GM12878 (cell line): Measurements from ENCODE around the gene SCD5. TPM values are rescaled to one million over a fixed set of nuclear protein-coding genes. Genes with fewer than 3 reads are reported as not detected.

Experiments
- ATAC-seq: fragments of 200-7000 bp; cut with Tn5 transposase; 3 replicates; pipeline ENCODE4 v1.9.1; 2020; ENCODE audit warnings: mild to moderate bottlenecking, moderate library complexity
- BruUV-seq: library from RNA; stranded (reverse); fragments of 400-500 nt; replicated peaks from 2 replicates; lab custom pipeline; 2021; lab: Mats Ljungman, UMichigan
- CTCF ChIA-PET: fragments of 300-600 bp; sonication (Branson Sonifier 250); formaldehyde crosslinking; extraction: SDS; loops from one replicate; lab custom pipeline; 2021; ENCODE audit warnings: inconsistent platforms; lab: Yijun Ruan, JAX
- POLR2A ChIA-PET: fragments of 350-600 bp; formaldehyde crosslinking; extraction: SDS; loops from one replicate; lab custom pipeline; 2021; ENCODE audit warnings: inconsistent platforms; lab: Charles Lee
- RAD21 ChIA-PET: fragments of 300-600 bp; sonication (Branson Sonifier 250); formaldehyde crosslinking; loops from one replicate; lab custom pipeline; 2023; ENCODE audit warnings: antibody characterized with exemption; ENCODE audit not compliant: unreplicated experiment; lab: Charles Lee
- SMC1A ChIA-PET: fragments of 300-600 bp; sonication (Branson Sonifier 250); formaldehyde crosslinking; loops from one replicate; lab custom pipeline; 2023; ENCODE audit not compliant: unreplicated experiment, uncharacterized antibody; lab: Charles Lee
- DNase-seq: peaks from one replicate; pipeline ENCODE4 v3.0.0-alpha.2; 2011; ENCODE audit warnings: low read depth, low spot score
- FAIRE-seq: peaks from 3 replicates; lab custom pipeline; 2011; peaks lifted over from hg19 to GRCh38; lab: Jason Lieb, UNC
- H2AFZ ChIP-seq: 2 replicates; pipeline ENCODE4 v1.6.0; 2011; ENCODE audit warnings: low read depth, low read length, control low read depth; ENCODE audit not compliant: control insufficient read depth
- H3K27ac ChIP-seq: 2 replicates; pipeline ENCODE4 v1.5.1; 2011; ENCODE audit warnings: control low read depth; ENCODE audit not compliant: control insufficient read depth, insufficient read depth
- H3K27me3 ChIP-seq, 2 experiments: replicated peaks in 1 of 2; 2 replicates each; pipeline versions ENCODE4 v1.6.0 to v1.6.1; 2011; ENCODE audit warnings: low read length in 1 of 2; ENCODE audit not compliant: control insufficient read depth in 2 of 2, insufficient read depth in 2 of 2
- H3K36me3 ChIP-seq, 2 experiments: 2 replicates each; pipeline ENCODE4 v1.5.1; 2011; ENCODE audit warnings: low read length in 1 of 2; ENCODE audit not compliant: control insufficient read depth in 2 of 2, insufficient read depth in 2 of 2
- H3K4me1 ChIP-seq: 2 replicates; pipeline ENCODE4 v1.6.1; 2011; ENCODE audit warnings: mild to moderate bottlenecking, low read length, moderate library complexity, mixed read lengths; ENCODE audit not compliant: control insufficient read depth, insufficient read depth
- H3K4me2 ChIP-seq: 2 replicates; pipeline ENCODE4 v1.6.0; 2011; ENCODE audit warnings: control low read depth; ENCODE audit not compliant: control insufficient read depth, insufficient read depth
- H3K4me3 ChIP-seq: fragments of 200-600 bp; sonication (generic); 2 replicates; pipeline ENCODE4 v1.5.1; 2016
- H3K79me2 ChIP-seq: 2 replicates; pipeline ENCODE4 v1.6.0; 2011; ENCODE audit warnings: low read length; ENCODE audit not compliant: control insufficient read depth, insufficient read depth
- H3K9ac ChIP-seq: 2 replicates; pipeline ENCODE4 v1.8.0; 2011; ENCODE audit warnings: low read length, control low read depth, mixed read lengths; ENCODE audit not compliant: control insufficient read depth, insufficient read depth
- H3K9me3 ChIP-seq: replicated peaks from 3 replicates; pipeline ENCODE4 v1.5.1; 2011; ENCODE audit warnings: mild to moderate bottlenecking, low read length; ENCODE audit not compliant: control insufficient read depth, insufficient read depth
- H4K20me1 ChIP-seq: 2 replicates; pipeline ENCODE4 v1.6.0; 2011; ENCODE audit not compliant: control insufficient read depth, insufficient read depth
- BMI1 ChIP-seq: fragments of 450-650 bp; IDR thresholded peaks from 2 replicates; pipeline ENCODE4 v1.6.1; 2016; ENCODE audit warnings: mild to moderate bottlenecking, moderate library complexity, borderline replicate concordance
- CBFB ChIP-seq: IDR thresholded peaks from 2 replicates; pipeline ENCODE4 v1.6.1; 2016; ENCODE audit warnings: antibody characterized with exemption, low read depth
- SIX5 ChIP-seq: IDR thresholded peaks from 2 replicates; pipeline ENCODE4 v1.6.1; 2011; ENCODE audit warnings: mild to moderate bottlenecking, low read depth, low read length, moderate library complexity; ENCODE audit not compliant: severe bottlenecking
- SMAD1 ChIP-seq: fragments of 450-650 bp; IDR thresholded peaks from 2 replicates; pipeline ENCODE4 v1.6.1; 2018; ENCODE audit warnings: mild to moderate bottlenecking, low read depth; ENCODE audit not compliant: partially characterized antibody
- SMAD5 ChIP-seq: IDR thresholded peaks from 2 replicates; pipeline ENCODE4 v1.6.1; 2016; ENCODE audit warnings: antibody characterized with exemption, low read depth
- SPI1 ChIP-seq: IDR thresholded peaks from 2 replicates; pipeline ENCODE4 v1.6.1; 2011; ENCODE audit warnings: low read depth, mild to moderate bottlenecking, low read length, moderate library complexity, borderline replicate concordance; ENCODE audit not compliant: insufficient read depth
- ZNF384 ChIP-seq: IDR thresholded peaks from 2 replicates; pipeline ENCODE4 v1.6.1; 2012; ENCODE audit warnings: low read depth, mild to moderate bottlenecking, low read length, improper control_type of control experiment, borderline replicate concordance
- WGBS: methylation state at CpG from one replicate; pipeline ENCODE4 v1.1.6; 2016; ENCODE audit warnings: low lambda C conversion rate; ENCODE audit not compliant: insufficient replicate concordance, insufficient coverage; ENCODE audit errors: missing lambda C conversion rate; 5-methylcytosine and 5-hydroxymethylcytosine counted together
- in situ Hi-C: fragments of 300-500 bp; cut with MboI; formaldehyde crosslinking; loops from 9 replicates; pipeline ENCODE4 v1.14.3; 2018; ENCODE audit warnings: mixed read lengths
- intact Hi-C: fragments of 100-400 bp; cut with micrococcal nuclease; formaldehyde crosslinking; loops from one replicate; pipeline ENCODE4 v1.14.2; 2022; ENCODE audit not compliant: unreplicated experiment
- polyA plus RNA-seq, 11 experiments: library from polyadenylated mRNA; depleted of rRNA in 4 of 11; unstranded in 6 of 11; stranded (reverse) in 5 of 11; fragments of >200 nt; fragmentation: Nextera tagmentation in 4 of 11; fragmentation: Illumina TruSeq in 1 of 11; extraction: Ambion mirVana in 4 of 11; extraction: Trizol in 1 of 11; gene quantifications; 1 replicate in 1 of 11; 2 replicates in 10 of 11; pipeline versions ENCODE4 v1.2.1 to v1.2.3, GENCODE V29; 2011 to 2016; ENCODE audit warnings: inconsistent platforms in 2 of 11, missing spikeins in 2 of 11, low read depth in 1 of 11
- total RNA-seq, 4 experiments: library from RNA; depleted of rRNA in 3 of 4; stranded (reverse); fragments of >200 nt in 3 of 4; fragmentation: Illumina TruSeq in 1 of 4; extraction: Trizol in 1 of 4; gene quantifications; 2 replicates each; pipeline versions ENCODE4 v1.2.1 to v1.2.3, GENCODE V29; 2013 to 2021

SCD5 gene
- total and polyA plus RNA-seq, 10 of the 15 experiments (the other 5 are each of a cell fraction or from before 2014, with no cell fraction given): 2.4 to 15.0 (median 4.2) TPM

DNA sequence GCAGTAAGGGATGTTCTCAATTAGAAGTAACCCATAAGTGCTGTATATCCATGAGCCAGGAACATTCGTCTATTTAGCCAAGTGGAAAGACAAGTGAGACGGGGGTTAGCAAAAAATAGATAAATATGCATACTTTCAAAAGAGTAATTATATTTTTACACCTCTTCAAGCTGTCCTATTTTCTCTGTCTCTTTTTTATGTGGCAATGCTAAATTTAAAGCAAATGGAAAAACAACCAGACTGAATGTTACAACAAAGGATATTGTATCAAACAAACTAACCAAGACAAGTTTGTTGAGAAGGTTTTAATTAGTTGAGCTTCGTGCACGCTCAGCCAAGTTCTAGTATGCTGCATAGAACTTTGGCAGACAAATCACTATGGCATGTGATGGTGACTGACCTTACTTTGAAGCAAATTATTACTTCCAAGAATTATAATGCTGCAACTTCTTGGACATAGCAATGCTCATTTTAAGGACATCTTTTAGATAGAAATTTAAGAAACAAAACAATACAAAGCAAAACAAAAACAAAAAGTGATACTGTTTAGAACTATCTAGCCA is 175.4 kb downstream of the SCD5 start:
- Histone ChIP-seq H2AFZ (no peak overlapping the region), H3K9me3 (no peaks in the 10 kb centered on the region), H3K27ac (no peak overlapping the region), H3K4me3 (no peak overlapping the region), H4K20me1 (no peaks in the 10 kb centered on the region), H3K36me3 (no peaks in the 10 kb centered on the region), H3K27me3 (0 out of 4 replicates have a peak, but pooled peaks cover 0 to 2% of the 10 kb centered on the region in 2 experiments), H3K4me2 (no peak overlapping the region), H3K79me2 (no peaks in the 10 kb centered on the region), H3K4me1 (no peaks in the 10 kb centered on the region), H3K9ac (no peak overlapping the region)
- RAD21 ChIA-PET: no interaction called here
- intact Hi-C loops (no loop called here), in situ Hi-C loops (no loop called here)
- POLR2A ChIA-PET: no interaction called here
- SMC1A ChIA-PET: no interaction called here
- CTCF ChIA-PET: no interaction called here
- DNase-seq: no peak
- no TSS peak for BruUV-seq
- no peak for TF ChIP-seq BMI1
- TF ChIP-seq ZNF384: no peak
- no peak for TF ChIP-seq SIX5
- no peak for TF ChIP-seq SMAD1
- FAIRE-seq: no peak
- no peak for ATAC-seq
- WGBS: under 1% methylated on average over 4 of the region's 4 CpGs

DNA sequence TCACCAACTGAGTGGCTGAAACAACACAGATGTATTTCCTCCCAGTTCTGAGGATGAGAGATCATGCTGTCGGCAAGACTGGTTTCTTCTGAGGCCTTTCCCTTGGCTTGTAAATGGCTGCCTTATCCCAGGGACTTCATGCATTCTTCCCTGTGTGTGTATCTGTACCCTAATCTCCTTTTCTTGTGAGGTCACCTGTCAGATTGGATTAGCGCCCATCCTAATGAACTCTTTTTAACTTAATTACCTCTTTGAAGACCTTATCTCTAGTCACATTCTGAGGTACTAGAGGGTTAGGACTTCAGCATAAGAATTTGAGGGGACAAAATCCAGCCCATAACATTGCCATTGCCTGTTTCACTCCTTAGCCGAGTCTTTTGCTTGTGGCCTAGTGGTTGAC is 177.3 kb downstream of the SCD5 start:
- no peak for FAIRE-seq
- H2AFZ ChIP-seq: no peak overlapping the region
- H4K20me1 ChIP-seq: no peaks in the 10 kb centered on the region
- CTCF ChIA-PET: no interaction called here
- H3K9ac ChIP-seq: no peak overlapping the region
- intact Hi-C loops (no loop called here), in situ Hi-C loops (no loop called here)
- SMC1A ChIA-PET: no interaction called here
- H3K4me1 ChIP-seq: no peaks in the 10 kb centered on the region
- 0 out of 4 replicates have a peak, but pooled peaks cover 0 to 2% of the 10 kb centered on the region in 2 experiments for H3K27me3 ChIP-seq
- H3K79me2 ChIP-seq: no peaks in the 10 kb centered on the region
- RAD21 ChIA-PET: no interaction called here
- no peak overlapping the region for H3K4me3 ChIP-seq
- no peak overlapping the region for H3K27ac ChIP-seq
- H3K4me2 ChIP-seq: no peak overlapping the region
- ATAC-seq: no peak
- no TSS peak for BruUV-seq
- DNase-seq: no peak
- 68% methylated on average over 3 of the region's 3 CpGs for WGBS
- TF ChIP-seq SMAD5: no peak
- no peak for TF ChIP-seq CBFB
- TF ChIP-seq SMAD1: no peak
- no peak for TF ChIP-seq SPI1
- TF ChIP-seq, all 136 proteins: peak for 0
- POLR2A ChIA-PET: no interaction called here
- Histone ChIP-seq H3K9me3 (no peaks in the 10 kb centered on the region), H3K36me3 (no peaks in the 10 kb centered on the region)
